CD4-positive, alpha-beta T cell treated with Interleukin-1 beta for 1 hour (primary cell): ENCODE results near the gene IPMK.
"Not testable (repeated sequence)": the region's sequence is repeated elsewhere in the genome, so short reads cannot be mapped to it uniquely, and the experiment has no call there.

Experiments
- DNase-seq, 2 donors: peaks; one replicate each; pipeline ENCODE4 v3.0.0-alpha.2; 2020 to 2022

The IPMK gene

GRCh38 chr10:58219875-58220274 lies 47.8 kb downstream of the IPMK start:
- DNase-seq = no peak

- no peak for DNase-seq
These were observed 50.1 kb downstream of the IPMK start for GRCh38 chr10:58217612-58218011.

- no peak for DNase-seq
These were observed 55.1 kb downstream of the IPMK start for GRCh38 chr10:58212622-58213021.

GRCh38 chr10:58210160-58210559 lies 57.5 kb downstream of the IPMK start:
- no peak for DNase-seq

GRCh38 chr10:58209669-58210068 lies 58.0 kb downstream of the IPMK start:
- no peak for DNase-seq

- no peak for DNase-seq
These were observed 61.4 kb downstream of the IPMK start for GRCh38 chr10:58206251-58206650.

- DNase-seq = no peak
These were observed 66.0 kb downstream of the IPMK start for GRCh38 chr10:58201704-58202103.

- DNase-seq = no peak
These were observed 78.4 kb downstream of the IPMK start for GRCh38 chr10:58189269-58189668.

GRCh38 chr10:58184120-58184670 lies 83.5 kb downstream of the IPMK start:
- DNase-seq = no peak

- no peak for DNase-seq
These were observed 87.0 kb downstream of the IPMK start for GRCh38 chr10:58180666-58181065.

GRCh38 chr10:58179238-58179637 lies 88.5 kb downstream of the IPMK start:
- DNase-seq = no peak

- DNase-seq = no peak
These were observed 88.9 kb downstream of the IPMK start for GRCh38 chr10:58178811-58179210.

- DNase-seq = peak in 1 of 2 donors; percentile 15
These were observed 90.2 kb downstream of the IPMK start for GRCh38 chr10:58177362-58177947.

- DNase-seq = no peak
These were observed 91.4 kb downstream of the IPMK start for GRCh38 chr10:58175990-58176900.

- DNase-seq = no peak
These were observed 92.9 kb downstream of the IPMK start for GRCh38 chr10:58174831-58175230.

- DNase-seq = no peak
These were observed 94.3 kb downstream of the IPMK start for GRCh38 chr10:58173391-58173790.

GRCh38 chr10:58171146-58171545 lies 96.5 kb downstream of the IPMK start:
- DNase-seq = no peak

GRCh38 chr10:58164517-58164916 lies 103.2 kb downstream of the IPMK start:
- no peak for DNase-seq

- DNase-seq = no peak
These were observed 108.9 kb downstream of the IPMK start for GRCh38 chr10:58158806-58159205.

- DNase-seq = no peak
These were observed 110.5 kb downstream of the IPMK start for GRCh38 chr10:58157076-58157766.

- DNase-seq = not testable (repeated sequence)
These were observed 111.8 kb downstream of the IPMK start for GRCh38 chr10:58155941-58156340.

GRCh38 chr10:58153751-58154150 lies 113.9 kb downstream of the IPMK start:
- no peak for DNase-seq

GRCh38 chr10:58152673-58153263 lies 114.9 kb downstream of the IPMK start:
- peak in 1 of 2 donors; percentile 17 for DNase-seq
